Measurements from ENCODE around the gene KLHL29.

Gene KLHL29

DNA sequence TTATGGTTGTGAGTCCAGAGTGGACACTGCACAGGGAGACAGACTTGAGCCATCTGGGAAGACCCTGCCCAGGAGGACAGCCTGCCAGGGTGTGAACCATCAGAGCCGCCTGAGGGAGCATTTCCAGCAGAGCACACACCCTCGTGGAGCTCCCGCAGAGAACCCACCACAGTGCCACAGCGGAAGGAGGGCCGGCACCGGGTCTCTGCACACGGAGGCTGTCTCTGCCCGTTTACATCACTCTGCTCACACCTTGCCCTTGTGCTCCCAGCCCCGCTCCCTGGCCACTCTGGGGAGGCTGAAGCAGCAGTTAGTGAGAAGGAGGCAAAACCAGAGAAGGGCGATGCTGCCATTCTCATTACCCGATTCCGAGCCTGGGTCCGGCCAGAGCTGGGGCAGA, 161.9 kb downstream of the KLHL29 start:
- FAIRE-seq (no peak), DNase-seq (ENCODE audit: insufficient read length, low spot score) (no peak)
- TF ChIP-seq TAF1 (IDR thresholded peaks at IDR 0.05; ENCODE audit: low read depth, low read length): no peak
- no peak for TF ChIP-seq PAX5 (IDR thresholded peaks at IDR 0.05; ENCODE audit: insufficient read depth, low read length, severe bottlenecking)

- no peak for TF ChIP-seq POLR2AphosphoS5 (IDR thresholded peaks at IDR 0.05; ENCODE audit: low read depth, low read length)
- no peak for TF ChIP-seq POU2F2 (IDR thresholded peaks at IDR 0.05; ENCODE audit: low read depth, low read length)
- no peak for TF ChIP-seq SPI1 (IDR thresholded peaks at IDR 0.05; ENCODE audit: low read depth, low read length)
- TF ChIP-seq POLR2A (IDR thresholded peaks at IDR 0.05; ENCODE audit: low read depth, low read length): no peak
- no peak for TF ChIP-seq PAX5 (IDR thresholded peaks at IDR 0.05; ENCODE audit: insufficient read depth, low read length, severe bottlenecking)
- TF ChIP-seq TAF1 (IDR thresholded peaks at IDR 0.05; ENCODE audit: low read depth, low read length): no peak
- FAIRE-seq (no peak), DNase-seq (ENCODE audit: insufficient read length, low spot score) (no peak)
These were observed 162.7 kb downstream of the KLHL29 start for GRCh38 chr2:23547725-23548124.

DNA sequence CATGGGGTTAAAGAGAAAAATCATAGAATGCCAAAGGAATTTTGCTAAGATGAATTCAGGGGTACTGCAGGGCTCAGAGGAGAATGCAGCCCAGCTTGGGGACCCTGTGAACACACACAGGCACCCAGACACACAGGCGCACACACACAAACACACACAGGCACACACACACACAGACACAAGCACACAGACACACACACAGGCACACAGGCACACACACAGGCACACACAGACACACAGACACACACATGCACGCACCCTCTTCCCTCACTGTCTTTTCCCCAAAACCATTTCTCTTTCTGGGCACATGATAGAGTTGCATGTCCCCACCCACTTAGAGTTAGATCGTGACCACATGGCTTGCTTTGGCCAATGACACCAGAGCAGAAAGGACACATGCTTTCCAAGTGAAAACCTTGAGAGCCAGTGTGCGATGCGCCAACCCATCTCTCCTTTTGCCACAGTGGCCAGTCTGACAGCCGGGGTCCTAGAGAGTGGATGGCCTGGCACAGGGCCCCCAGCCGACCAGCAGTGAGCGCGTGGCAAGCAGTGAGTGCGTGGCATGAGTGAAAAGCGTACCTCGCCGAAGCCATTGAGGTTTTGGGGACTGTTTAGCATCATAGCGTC, 163.3 kb downstream of the KLHL29 start:
- DNase-seq (ENCODE audit: insufficient read length, low spot score) (no peak), FAIRE-seq (no peak)

GRCh38 chr2:23549051-23549450, 164.1 kb downstream of the KLHL29 start:
- FAIRE-seq: no peak
- DNase-seq (ENCODE audit: insufficient read length, low spot score): no peak
- TF ChIP-seq SPI1 (IDR thresholded peaks at IDR 0.05; ENCODE audit: low read depth, low read length): no peak
- TF ChIP-seq POLR2A (IDR thresholded peaks at IDR 0.05; ENCODE audit: low read depth, low read length): no peak
- no peak for TF ChIP-seq POLR2AphosphoS5 (IDR thresholded peaks at IDR 0.05; ENCODE audit: low read depth, low read length)

More for the DNA sequence above, 163.3 kb downstream of the KLHL29 start:
- TF ChIP-seq POU2F2 (IDR thresholded peaks at IDR 0.05; ENCODE audit: low read depth, low read length) (no peak), SPI1 (IDR thresholded peaks at IDR 0.05; ENCODE audit: low read depth, low read length) (no peak), POLR2AphosphoS5 (IDR thresholded peaks at IDR 0.05; ENCODE audit: low read depth, low read length) (no peak), PAX5 (IDR thresholded peaks at IDR 0.05; ENCODE audit: insufficient read depth, low read length, severe bottlenecking) (no peak), TAF1 (IDR thresholded peaks at IDR 0.05; ENCODE audit: low read depth, low read length) (no peak), POLR2A (IDR thresholded peaks at IDR 0.05; ENCODE audit: low read depth, low read length) (no peak)

GRCh38 chr2:23549821-23550530, 165.0 kb downstream of the KLHL29 start:
- DNase-seq (ENCODE audit: insufficient read length, low spot score) (no peak), FAIRE-seq (no peak)
- TF ChIP-seq PAX5 (IDR thresholded peaks at IDR 0.05; ENCODE audit: insufficient read depth, low read length, severe bottlenecking): no peak
- TF ChIP-seq TAF1 (IDR thresholded peaks at IDR 0.05; ENCODE audit: low read depth, low read length): no peak
- no peak for TF ChIP-seq POLR2A (IDR thresholded peaks at IDR 0.05; ENCODE audit: low read depth, low read length)
- TF ChIP-seq POLR2AphosphoS5 (IDR thresholded peaks at IDR 0.05; ENCODE audit: low read depth, low read length): no peak
- no peak for TF ChIP-seq POU2F2 (IDR thresholded peaks at IDR 0.05; ENCODE audit: low read depth, low read length)
- no peak for TF ChIP-seq SPI1 (IDR thresholded peaks at IDR 0.05; ENCODE audit: low read depth, low read length)

DNA sequence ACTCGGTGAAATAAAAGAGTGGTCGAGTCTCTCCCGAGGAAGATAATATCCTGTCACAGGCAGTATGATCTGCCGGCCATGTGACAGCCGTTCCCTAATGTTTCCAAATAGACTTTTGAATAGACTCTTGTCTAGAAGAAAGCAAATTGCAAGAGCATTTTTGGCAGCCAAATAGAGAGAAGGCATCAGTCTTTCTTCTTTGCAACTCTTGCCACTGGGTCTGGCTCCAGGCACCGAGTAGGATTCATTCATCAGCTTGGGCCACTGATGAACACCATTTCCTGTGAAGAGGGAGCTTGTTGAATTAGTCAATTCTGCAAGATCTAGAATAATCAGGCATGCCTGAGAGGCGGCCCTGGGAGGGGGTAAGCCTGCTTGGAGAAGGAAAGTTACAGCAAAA, 165.6 kb downstream of the KLHL29 start:
- FAIRE-seq: no peak
- no peak for DNase-seq (ENCODE audit: insufficient read length, low spot score)
- TF ChIP-seq TAF1 (IDR thresholded peaks at IDR 0.05; ENCODE audit: low read depth, low read length): no peak
- no peak for TF ChIP-seq POU2F2 (IDR thresholded peaks at IDR 0.05; ENCODE audit: low read depth, low read length)
- TF ChIP-seq POLR2A (IDR thresholded peaks at IDR 0.05; ENCODE audit: low read depth, low read length): no peak
- no peak for TF ChIP-seq POLR2AphosphoS5 (IDR thresholded peaks at IDR 0.05; ENCODE audit: low read depth, low read length)
- TF ChIP-seq SPI1 (IDR thresholded peaks at IDR 0.05; ENCODE audit: low read depth, low read length): no peak
- no peak for TF ChIP-seq PAX5 (IDR thresholded peaks at IDR 0.05; ENCODE audit: insufficient read depth, low read length, severe bottlenecking)

- TF ChIP-seq SPI1 (IDR thresholded peaks at IDR 0.05; ENCODE audit: low read depth, low read length): no peak
- TF ChIP-seq POLR2A (IDR thresholded peaks at IDR 0.05; ENCODE audit: low read depth, low read length): no peak
- no peak for TF ChIP-seq POLR2AphosphoS5 (IDR thresholded peaks at IDR 0.05; ENCODE audit: low read depth, low read length)
- no peak for TF ChIP-seq POU2F2 (IDR thresholded peaks at IDR 0.05; ENCODE audit: low read depth, low read length)
- no peak for TF ChIP-seq PAX5 (IDR thresholded peaks at IDR 0.05; ENCODE audit: insufficient read depth, low read length, severe bottlenecking)
- TF ChIP-seq TAF1 (IDR thresholded peaks at IDR 0.05; ENCODE audit: low read depth, low read length): no peak
- DNase-seq (ENCODE audit: insufficient read length, low spot score) (no peak), FAIRE-seq (no peak)
These were observed 166.9 kb downstream of the KLHL29 start for GRCh38 chr2:23551875-23552274.

DNA sequence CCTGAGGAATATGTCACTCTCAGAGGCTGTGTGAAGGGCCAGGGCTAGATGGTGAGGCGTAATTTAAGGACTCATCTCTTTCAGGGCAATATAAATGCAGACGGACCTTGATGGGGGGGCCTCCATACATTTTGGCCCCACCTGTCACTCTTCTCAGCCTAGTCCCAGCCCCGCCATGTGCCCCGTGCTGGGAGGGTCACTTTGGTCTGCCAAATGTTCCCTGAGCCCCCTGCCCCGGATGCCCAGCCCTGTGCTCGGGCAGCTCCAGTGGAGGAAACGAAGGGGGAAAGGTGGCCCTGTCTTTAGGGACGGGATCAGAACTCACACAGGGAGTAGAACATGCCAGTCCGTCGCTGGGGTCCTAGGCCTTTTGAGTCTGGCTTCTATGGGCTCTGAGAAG, 168.6 kb downstream of the KLHL29 start:
- no peak for DNase-seq (ENCODE audit: insufficient read length, low spot score)
- TF ChIP-seq SPI1 (IDR thresholded peaks at IDR 0.05; ENCODE audit: low read depth, low read length): no peak
- no peak for TF ChIP-seq TAF1 (IDR thresholded peaks at IDR 0.05; ENCODE audit: low read depth, low read length)
- no peak for TF ChIP-seq PAX5 (IDR thresholded peaks at IDR 0.05; ENCODE audit: insufficient read depth, low read length, severe bottlenecking)
- TF ChIP-seq POLR2A (IDR thresholded peaks at IDR 0.05; ENCODE audit: low read depth, low read length): no peak
- no peak for TF ChIP-seq POLR2AphosphoS5 (IDR thresholded peaks at IDR 0.05; ENCODE audit: low read depth, low read length)
- no peak for TF ChIP-seq POU2F2 (IDR thresholded peaks at IDR 0.05; ENCODE audit: low read depth, low read length)
- no peak for FAIRE-seq

DNA sequence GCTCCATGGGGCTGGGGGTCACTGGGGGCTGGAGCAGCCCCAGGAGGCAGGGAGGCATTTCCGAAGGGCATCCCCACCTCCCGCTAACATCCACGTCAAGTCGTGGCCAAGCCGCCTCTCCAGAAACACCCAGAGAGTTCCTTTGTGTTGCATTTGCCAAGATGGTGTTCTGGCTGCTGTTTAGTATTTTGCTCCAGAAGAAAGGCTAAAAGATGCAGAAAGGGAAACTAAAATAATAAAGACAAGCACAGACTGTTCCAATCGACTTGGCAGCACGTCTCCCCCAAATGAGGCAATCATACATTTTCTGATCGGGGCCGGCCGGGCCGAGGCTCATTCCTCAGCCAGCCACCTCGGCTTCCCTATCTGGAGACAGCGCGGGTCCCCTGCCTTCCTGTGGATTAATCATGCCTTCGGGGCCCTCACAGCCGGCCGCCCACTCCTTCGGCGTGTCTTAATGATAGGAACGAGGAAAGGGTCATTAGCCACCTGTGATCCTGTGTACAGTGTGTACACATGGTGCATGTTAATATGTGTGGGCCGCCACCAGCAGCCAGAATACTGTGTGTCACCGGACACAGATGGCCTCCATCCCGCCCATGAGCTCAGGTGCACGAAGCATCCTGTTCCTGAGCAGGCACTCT, 169.2 kb downstream of the KLHL29 start:
- FAIRE-seq (no peak), DNase-seq (ENCODE audit: insufficient read length, low spot score) (no peak)
- TF ChIP-seq POLR2A (IDR thresholded peaks at IDR 0.05; ENCODE audit: low read depth, low read length) (no peak), SPI1 (IDR thresholded peaks at IDR 0.05; ENCODE audit: low read depth, low read length) (no peak), TAF1 (IDR thresholded peaks at IDR 0.05; ENCODE audit: low read depth, low read length) (no peak), PAX5 (IDR thresholded peaks at IDR 0.05; ENCODE audit: insufficient read depth, low read length, severe bottlenecking) (no peak), POLR2AphosphoS5 (IDR thresholded peaks at IDR 0.05; ENCODE audit: low read depth, low read length) (no peak), POU2F2 (IDR thresholded peaks at IDR 0.05; ENCODE audit: low read depth, low read length) (no peak)
